ENCODE results near the gene NEUROG3. TPM values are rescaled to one million over a fixed set of nuclear protein-coding genes. Genes with fewer than 3 reads are reported as not detected.

Gene NEUROG3
- total and polyA plus RNA-seq, 4 donors, result 0.05 TPM; not detected in 3

GRCh38 chr10:69552268-69552667 lies 21.0 kb downstream of the NEUROG3 start:
- ATAC-seq (ENCODE audit: insufficient read depth, low FRiP score) (no peak), DNase-seq (no peak)
- WGBS, 2 donors, result 13 to 31% methylated on average over 1 of the region's 1 CpG
- no peak overlapping the region for H3K9ac ChIP-seq (ENCODE audit: insufficient read depth in 1 of 2, low read length in 2 of 2)
- H3K4me1 ChIP-seq (ENCODE audit: control insufficient read depth in 5 of 5, insufficient read depth in 5 of 5, low read length in 5 of 5), result no peaks in the 10 kb centered on the region
- H3K27me3 ChIP-seq (ENCODE audit: control insufficient read depth in 3 of 3, insufficient read depth in 3 of 3, low read length in 2 of 3), result peaks cover 0 to 4% (median 2%) of the 10 kb centered on the region in 3 donors
- no peak for TF ChIP-seq CTCF (IDR thresholded peaks at IDR 0.05; ENCODE audit: control extremely low read depth, extremely low read depth)
- H3K9me3 ChIP-seq (ENCODE audit: control insufficient read depth in 4 of 4, insufficient read depth in 3 of 4, low read length in 3 of 4), result peaks cover 0 to 11% (median 10%) of the 10 kb centered on the region in 4 donors
- H3K27ac ChIP-seq (ENCODE audit: low read depth in 1 of 2, low read length in 1 of 2), result no peak overlapping the region
- H3K4me3 ChIP-seq, result no peak overlapping the region
- H3K36me3 ChIP-seq (ENCODE audit: control insufficient read depth in 4 of 4, insufficient read depth in 4 of 4, low read length in 4 of 4), result no peaks in the 10 kb centered on the region

- no peaks in the 10 kb centered on the region for H3K36me3 ChIP-seq (ENCODE audit: control insufficient read depth in 4 of 4, insufficient read depth in 4 of 4, low read length in 4 of 4)
- no peak overlapping the region for H3K27ac ChIP-seq (ENCODE audit: low read depth in 1 of 2, low read length in 1 of 2)
- H3K9me3 ChIP-seq (ENCODE audit: control insufficient read depth in 4 of 4, insufficient read depth in 3 of 4, low read length in 3 of 4), result peaks cover 0 to 11% (median 10%) of the 10 kb centered on the region in 4 donors
- DNase-seq, result no peak
- H3K27me3 ChIP-seq (ENCODE audit: control insufficient read depth in 3 of 3, insufficient read depth in 3 of 3, low read length in 2 of 3), result peaks cover 0 to 2% (median 2%) of the 10 kb centered on the region in 3 donors
- H3K9ac ChIP-seq (ENCODE audit: insufficient read depth in 1 of 2, low read length in 2 of 2), result no peak overlapping the region
- no peaks in the 10 kb centered on the region for H3K4me1 ChIP-seq (ENCODE audit: control insufficient read depth in 5 of 5, insufficient read depth in 5 of 5, low read length in 5 of 5)
- ATAC-seq (ENCODE audit: insufficient read depth, low FRiP score), result no peak
- TF ChIP-seq CTCF (IDR thresholded peaks at IDR 0.05; ENCODE audit: control extremely low read depth, extremely low read depth), result no peak
- no peak overlapping the region for H3K4me3 ChIP-seq
Measured at GRCh38 chr10:69549959-69550358, 23.3 kb downstream of the NEUROG3 start.

GRCh38 chr10:69541463-69541862 lies 31.8 kb downstream of the NEUROG3 start:
- Histone ChIP-seq H3K27ac (ENCODE audit: low read depth in 1 of 2, low read length in 1 of 2) (no peak overlapping the region), H3K4me1 (ENCODE audit: control insufficient read depth in 5 of 5, insufficient read depth in 5 of 5, low read length in 5 of 5) (no peaks in the 10 kb centered on the region), H3K27me3 (ENCODE audit: control insufficient read depth in 3 of 3, insufficient read depth in 3 of 3, low read length in 2 of 3) (no peaks in the 10 kb centered on the region), H3K4me3 (no peak overlapping the region), H3K36me3 (ENCODE audit: control insufficient read depth in 4 of 4, insufficient read depth in 4 of 4, low read length in 4 of 4) (no peaks in the 10 kb centered on the region), H3K9ac (ENCODE audit: insufficient read depth in 1 of 2, low read length in 2 of 2) (no peak overlapping the region), H3K9me3 (ENCODE audit: control insufficient read depth in 4 of 4, insufficient read depth in 3 of 4, low read length in 3 of 4) (peaks cover 0 to 8% (median 4%) of the 10 kb centered on the region in 4 donors)
- WGBS, 2 donors, result 67 to 91% methylated on average over 2 of the region's 2 CpGs
- DNase-seq (no peak), ATAC-seq (ENCODE audit: insufficient read depth, low FRiP score) (no peak)
- TF ChIP-seq CTCF (IDR thresholded peaks at IDR 0.05; ENCODE audit: control extremely low read depth, extremely low read depth), result no peak

GRCh38 chr10:69538461-69538860 lies 34.8 kb downstream of the NEUROG3 start:
- 76% methylated on average over 3 of the region's 3 CpGs for WGBS, 2 donors
- H3K9ac ChIP-seq (ENCODE audit: insufficient read depth in 1 of 2, low read length in 2 of 2), result no peak overlapping the region
- no peaks in the 10 kb centered on the region for H3K36me3 ChIP-seq (ENCODE audit: control insufficient read depth in 4 of 4, insufficient read depth in 4 of 4, low read length in 4 of 4)
- no peak for ATAC-seq (ENCODE audit: insufficient read depth, low FRiP score)
- no peak for TF ChIP-seq CTCF (IDR thresholded peaks at IDR 0.05; ENCODE audit: control extremely low read depth, extremely low read depth)
- H3K4me1 ChIP-seq (ENCODE audit: control insufficient read depth in 5 of 5, insufficient read depth in 5 of 5, low read length in 5 of 5), result no peaks in the 10 kb centered on the region
- H3K27me3 ChIP-seq (ENCODE audit: control insufficient read depth in 3 of 3, insufficient read depth in 3 of 3, low read length in 2 of 3), result no peaks in the 10 kb centered on the region
- peaks cover 0 to 8% (median 4%) of the 10 kb centered on the region in 4 donors for H3K9me3 ChIP-seq (ENCODE audit: control insufficient read depth in 4 of 4, insufficient read depth in 3 of 4, low read length in 3 of 4)
- H3K4me3 ChIP-seq, result no peak overlapping the region
- no peak overlapping the region for H3K27ac ChIP-seq (ENCODE audit: low read depth in 1 of 2, low read length in 1 of 2)
- DNase-seq, result no peak

Measured in lung (tissue), 12 donors.